Activated CD4-positive, alpha-beta T cell treated with anti-CD3 and anti-CD28 coated beads, Interleukin-2, amount 50 U/mL, for 48 hours (primary cell): Measurements from ENCODE around the gene C3orf38.
A peak's percentile ranks its signal among the peaks of the same experiment; 100 is the strongest.
"Not testable (repeated sequence)": the region's sequence is repeated elsewhere in the genome, so short reads cannot be mapped to it uniquely, and the experiment has no call there.

Experiments
- DNase-seq, 2 experiments: peaks; one replicate each; pipeline ENCODE4 v3.0.0-alpha.2; 2020

The C3orf38 gene

GRCh38 chr3:88166419-88166971, 16.7 kb downstream of the C3orf38 start:
- DNase-seq: no peak

- DNase-seq: no peak
Observed at GRCh38 chr3:88167173-88167572, 17.4 kb downstream of the C3orf38 start.

GRCh38 chr3:88167704-88168103, 17.9 kb downstream of the C3orf38 start:
- DNase-seq: no peak

- no peak for DNase-seq
Observed at GRCh38 chr3:88168171-88168570, 18.4 kb downstream of the C3orf38 start.

- DNase-seq: peak in 1 of 2 experiments; percentile 8
Observed at GRCh38 chr3:88180398-88180999, 30.7 kb downstream of the C3orf38 start.

- DNase-seq: not testable (repeated sequence)
Observed at GRCh38 chr3:88182165-88182918, 32.6 kb downstream of the C3orf38 start.

GRCh38 chr3:88188436-88188835, 38.7 kb downstream of the C3orf38 start:
- no peak for DNase-seq

GRCh38 chr3:88189361-88189810, 39.6 kb downstream of the C3orf38 start:
- DNase-seq: peak in 1 of 2 experiments; percentile 8

GRCh38 chr3:88191872-88192409, 42.2 kb downstream of the C3orf38 start:
- no peak for DNase-seq

- DNase-seq: no peak
Observed at GRCh38 chr3:88192631-88193030, 42.9 kb downstream of the C3orf38 start.

- peak; percentile 37 to 53 for DNase-seq
Observed at GRCh38 chr3:88195951-88196434, 46.2 kb downstream of the C3orf38 start.

GRCh38 chr3:88198121-88198520, 48.4 kb downstream of the C3orf38 start:
- DNase-seq: no peak

GRCh38 chr3:88203642-88204055, 53.9 kb downstream of the C3orf38 start:
- DNase-seq: peak; percentile 67 to 72
